K562 (cell line): ENCODE measurements around the gene AMN1. TPM values are rescaled to one million over a fixed set of nuclear protein-coding genes. Genes with fewer than 3 reads are reported as not detected.

Experiments used
- BRCA1 ChIP-seq, 2 experiments: fragments of 450-650 bp in 1 of 2; sonication (generic) in 1 of 2; formaldehyde crosslinking in 1 of 2; IDR thresholded peaks; 2 replicates each; pipeline versions ENCODE4 v1.5.0 to v1.6.1; 2017 to 2020; ENCODE audit warnings: mild to moderate bottlenecking in 1 of 2, missing genetic modification reagents in 1 of 2
- CAMTA2 ChIP-seq: fragments of 250-450 bp; sonication (Bioruptor Pico); conservative IDR thresholded peaks from 2 replicates; pipeline ENCODE4 v1.5.1; 2022
- CBFA2T2 ChIP-seq: fragments of 450-650 bp; conservative IDR thresholded peaks from 2 replicates; pipeline ENCODE4 v1.6.1; 2017; ENCODE audit warnings: mild to moderate bottlenecking
- CHAMP1 ChIP-seq: fragments of 450-650 bp; IDR thresholded peaks from 2 replicates; pipeline ENCODE4 v1.6.1; 2016; ENCODE audit warnings: mild to moderate bottlenecking
- ETV5 ChIP-seq: sonication (generic); formaldehyde crosslinking; IDR thresholded peaks from 2 replicates; pipeline ENCODE4 v1.4.0; 2020; ENCODE audit warnings: low read depth, mild to moderate bottlenecking, missing genetic modification reagents
- FIP1L1 ChIP-seq: fragments of 200-400 bp; formaldehyde crosslinking; IDR thresholded peaks from 2 replicates; pipeline ENCODE4 v1.6.1; 2018; ENCODE audit warnings: mild to moderate bottlenecking, low read depth, low read length; ENCODE audit not compliant: poor library complexity, severe bottlenecking
- FOXJ2 ChIP-seq: fragments of 200-800 bp; sonication (Bioruptor generic); IDR thresholded peaks from 2 replicates; pipeline ENCODE4 v1.6.1; 2016; ENCODE audit warnings: missing genetic modification characterization, missing compliant biosample characterization
- MTF1 ChIP-seq: fragments of 250-450 bp; sonication (Bioruptor Pico); IDR thresholded peaks from 2 replicates; pipeline ENCODE4 v1.9.0; 2021; ENCODE audit warnings: moderate library complexity, mild to moderate bottlenecking, inconsistent platforms, borderline replicate concordance
- NFE2L1 ChIP-seq: fragments of 450-650 bp; IDR thresholded peaks from 2 replicates; pipeline ENCODE4 v1.6.1; 2016; ENCODE audit warnings: missing genetic modification characterization, low read depth, mild to moderate bottlenecking, missing compliant biosample characterization, moderate library complexity, borderline replicate concordance
- PCBP1 ChIP-seq: fragments of 200-400 bp; formaldehyde crosslinking; IDR thresholded peaks from 2 replicates; pipeline ENCODE4 v1.6.1; 2018; ENCODE audit warnings: mild to moderate bottlenecking, low read depth, low read length; ENCODE audit not compliant: poor library complexity, severe bottlenecking
- POLR3A ChIP-seq: IDR thresholded peaks from 2 replicates; pipeline ENCODE4 v1.6.1; 2011; ENCODE audit warnings: borderline replicate concordance, mild to moderate bottlenecking, moderate library complexity; ENCODE audit not compliant: insufficient read length, insufficient read depth; ENCODE audit errors: extremely low read depth
- SPI1 ChIP-seq: IDR thresholded peaks from 2 replicates; pipeline ENCODE4 v1.6.1; 2011; ENCODE audit warnings: low read depth, low read length, control low read depth, borderline replicate concordance
- VEZF1 ChIP-seq: fragments of 200-800 bp; sonication (Bioruptor generic); IDR thresholded peaks from 2 replicates; pipeline ENCODE4 v1.6.1; 2017; ENCODE audit warnings: missing genetic modification characterization, missing compliant biosample characterization
- ZBTB2 ChIP-seq: fragments of 450-650 bp; IDR thresholded peaks from 2 replicates; pipeline ENCODE4 v1.6.1; 2016; ENCODE audit warnings: antibody characterized with exemption
- ZNF174 ChIP-seq: fragments of 250-450 bp; sonication (Bioruptor Pico); IDR thresholded peaks from 2 replicates; pipeline ENCODE4 v1.4.0; 2020; ENCODE audit warnings: mild to moderate bottlenecking
- ZNF586 ChIP-seq: fragments of 450-650 bp; formaldehyde crosslinking; conservative IDR thresholded peaks from 2 replicates; pipeline ENCODE4 v1.4.0; 2020; ENCODE audit warnings: mild to moderate bottlenecking, moderate library complexity
- polyA plus RNA-seq, 8 experiments: library from polyadenylated mRNA; depleted of rRNA in 4 of 8; stranded (reverse) in 5 of 8; unstranded in 3 of 8; fragments of >200 nt; fragmentation: Nextera tagmentation in 2 of 8; fragmentation: Illumina TruSeq in 1 of 8; extraction: Ambion mirVana in 2 of 8; extraction: Trizol in 1 of 8; gene quantifications; 2 replicates each; pipeline versions ENCODE4 v1.2.1 to v1.2.3, GENCODE V29; 2011 to 2014; ENCODE audit warnings: inconsistent platforms in 1 of 8, missing spikeins in 1 of 8
- total RNA-seq, 7 experiments: library from RNA; depleted of rRNA in 6 of 7; stranded (reverse); fragments of >200 nt in 6 of 7; fragmentation: Illumina TruSeq in 2 of 7; extraction: Trizol in 2 of 7; gene quantifications; 2 replicates each; pipeline versions ENCODE4 v1.2.1 to v1.2.3, GENCODE V29; 2011 to 2021; ENCODE audit warnings: low replicate concordance in 1 of 7
- TF ChIP-seq, protein P1 (sequence below), 3 experiments: IDR thresholded peaks in 2 of 3; conservative IDR thresholded peaks in 1 of 3; 2 replicates each; pipeline ENCODE4 v1.5.1; 2011 to 2012; ENCODE audit warnings: low read length in 3 of 3, mild to moderate bottlenecking in 3 of 3, control low read depth in 2 of 3, improper control_type of control experiment in 1 of 3, inconsistent platforms in 1 of 3, low read depth in 1 of 3, mixed read lengths in 1 of 3, moderate library complexity in 1 of 3; ENCODE audit not compliant: insufficient read depth in 2 of 3
- TF ChIP-seq, protein P2 (sequence below): sonication (generic); formaldehyde crosslinking; IDR thresholded peaks from 2 replicates; pipeline ENCODE4 v1.8.1; 2023; ENCODE audit warnings: mild to moderate bottlenecking, missing genetic modification reagents

The AMN1 gene
- total and polyA plus RNA-seq, 9 of the 15 experiments (the other 6 are each of a cell fraction or from before 2014, with no cell fraction given): 5.2 to 27.6 (median 13.0) TPM

DNA sequence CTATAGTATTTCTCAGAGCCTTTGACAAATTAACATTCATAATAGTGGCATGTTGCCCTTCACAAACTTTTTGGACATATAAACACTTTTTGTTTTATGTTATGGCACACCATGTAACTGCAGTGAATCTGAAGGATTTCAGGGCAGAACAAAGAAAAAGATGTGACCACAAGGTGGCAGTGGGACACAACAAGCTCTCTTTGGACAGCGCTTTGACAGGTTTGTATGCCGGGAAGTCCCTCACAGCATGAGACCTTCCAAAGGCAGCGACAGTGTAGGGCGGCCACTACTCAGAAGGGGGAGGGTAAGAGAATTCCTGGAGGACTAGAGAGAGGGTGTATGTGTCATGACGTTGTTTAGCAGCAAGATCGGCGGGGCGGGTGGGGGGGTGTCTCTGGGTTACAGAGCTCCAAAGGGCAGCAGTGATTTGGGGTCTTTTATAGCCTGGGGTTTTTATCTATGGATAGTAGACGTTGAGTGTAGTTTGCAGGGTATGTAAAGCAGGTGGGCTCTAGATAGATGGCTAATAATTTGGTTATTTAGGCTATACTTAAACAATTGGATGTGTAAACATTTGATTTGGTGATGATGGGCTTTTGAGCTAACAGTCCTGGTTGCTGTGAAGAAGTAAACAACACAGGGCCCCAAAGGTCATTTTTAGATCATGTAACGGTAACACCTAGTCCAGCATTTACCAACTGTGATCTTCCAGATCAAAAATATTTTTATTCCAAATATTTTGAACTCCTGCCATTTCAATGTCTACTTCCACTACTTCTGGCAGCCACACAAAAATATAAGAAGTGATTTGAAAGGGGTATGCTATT is 46.5 kb downstream of the AMN1 start (continued):
- TF ChIP-seq CHAMP1 (0 out of 2 replicates have a peak, but pooled peaks have one; percentile 63), NFE2L1 (tag) (no peak), PCBP1 (no peak), ZNF174 (CRISPR knock-in tag) (no peak), CBFA2T2 (no peak), ZNF586 (CRISPR knock-in tag) (no peak), CAMTA2 (no peak), ZBTB2 (no peak), VEZF1 (CRISPR knock-in tag) (peak; percentile 43; the same call in 1 of the 2 replicates), BRCA1 (IDR thresholded peaks at IDR 0.05) (no peak), BRCA1 (CRISPR knock-in tag; IDR thresholded peaks at IDR 0.05) (no peak), FOXJ2 (tag) (no peak), MTF1 (CRISPR knock-in tag) (no peak), SPI1 (no peak), ETV5 (CRISPR knock-in tag) (no peak), POLR3A (no peak), FIP1L1 (no peak)
- TF ChIP-seq, protein P1, sequence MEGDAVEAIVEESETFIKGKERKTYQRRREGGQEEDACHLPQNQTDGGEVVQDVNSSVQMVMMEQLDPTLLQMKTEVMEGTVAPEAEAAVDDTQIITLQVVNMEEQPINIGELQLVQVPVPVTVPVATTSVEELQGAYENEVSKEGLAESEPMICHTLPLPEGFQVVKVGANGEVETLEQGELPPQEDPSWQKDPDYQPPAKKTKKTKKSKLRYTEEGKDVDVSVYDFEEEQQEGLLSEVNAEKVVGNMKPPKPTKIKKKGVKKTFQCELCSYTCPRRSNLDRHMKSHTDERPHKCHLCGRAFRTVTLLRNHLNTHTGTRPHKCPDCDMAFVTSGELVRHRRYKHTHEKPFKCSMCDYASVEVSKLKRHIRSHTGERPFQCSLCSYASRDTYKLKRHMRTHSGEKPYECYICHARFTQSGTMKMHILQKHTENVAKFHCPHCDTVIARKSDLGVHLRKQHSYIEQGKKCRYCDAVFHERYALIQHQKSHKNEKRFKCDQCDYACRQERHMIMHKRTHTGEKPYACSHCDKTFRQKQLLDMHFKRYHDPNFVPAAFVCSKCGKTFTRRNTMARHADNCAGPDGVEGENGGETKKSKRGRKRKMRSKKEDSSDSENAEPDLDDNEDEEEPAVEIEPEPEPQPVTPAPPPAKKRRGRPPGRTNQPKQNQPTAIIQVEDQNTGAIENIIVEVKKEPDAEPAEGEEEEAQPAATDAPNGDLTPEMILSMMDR (IDR thresholded peaks at IDR 0.05 in 2 of 3, conservative IDR thresholded peaks at IDR 0.05 in 1 of 3; ENCODE audit: insufficient read depth in 2 of 3, low read depth in 1 of 3, low read length in 3 of 3): peak; percentile 81 to 88 (median 86)
- TF ChIP-seq, protein P2, sequence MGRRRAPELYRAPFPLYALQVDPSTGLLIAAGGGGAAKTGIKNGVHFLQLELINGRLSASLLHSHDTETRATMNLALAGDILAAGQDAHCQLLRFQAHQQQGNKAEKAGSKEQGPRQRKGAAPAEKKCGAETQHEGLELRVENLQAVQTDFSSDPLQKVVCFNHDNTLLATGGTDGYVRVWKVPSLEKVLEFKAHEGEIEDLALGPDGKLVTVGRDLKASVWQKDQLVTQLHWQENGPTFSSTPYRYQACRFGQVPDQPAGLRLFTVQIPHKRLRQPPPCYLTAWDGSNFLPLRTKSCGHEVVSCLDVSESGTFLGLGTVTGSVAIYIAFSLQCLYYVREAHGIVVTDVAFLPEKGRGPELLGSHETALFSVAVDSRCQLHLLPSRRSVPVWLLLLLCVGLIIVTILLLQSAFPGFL (CRISPR knock-in tag): no peak
